Astrocyte (in vitro differentiated cells and primary cell): ENCODE results near the gene ROBO3. TPM values are rescaled to one million over a fixed set of nuclear protein-coding genes. Genes with fewer than 3 reads are reported as not detected.

Experiments
- DNase-seq: peaks from one replicate; pipeline ENCODE4 v3.0.0-alpha.2; 2010; ENCODE audit warnings: low read depth
- FAIRE-seq: peaks from 2 replicates; lab custom pipeline; 2011; peaks lifted over from hg19 to GRCh38; lab: Jason Lieb, UNC
- H2AFZ ChIP-seq: 2 replicates; pipeline ENCODE4 v1.6.0; 2012; ENCODE audit warnings: low read depth, low read length, inconsistent platforms
- H3K27ac ChIP-seq: 2 replicates; pipeline ENCODE4 v1.5.1; 2011; ENCODE audit warnings: low read depth, low read length, inconsistent platforms
- H3K27me3 ChIP-seq: 2 replicates; pipeline ENCODE4 v1.6.0; 2011; ENCODE audit warnings: low read length, inconsistent platforms; ENCODE audit not compliant: insufficient read depth
- H3K36me3 ChIP-seq: 2 replicates; pipeline ENCODE4 v1.5.1; 2011; ENCODE audit warnings: low read length, inconsistent platforms; ENCODE audit not compliant: insufficient read depth
- H3K4me1 ChIP-seq: 2 replicates; pipeline ENCODE4 v1.5.1; 2011; ENCODE audit warnings: low read length, inconsistent platforms; ENCODE audit not compliant: insufficient read depth
- H3K4me2 ChIP-seq: 2 replicates; pipeline ENCODE4 v1.6.0; 2012; ENCODE audit warnings: low read length, inconsistent platforms
- H3K4me3 ChIP-seq: 2 replicates; pipeline ENCODE4 v1.5.1; 2011; ENCODE audit warnings: low read depth, mild to moderate bottlenecking, low read length, inconsistent platforms; ENCODE audit not compliant: insufficient read depth
- H3K79me2 ChIP-seq: 2 replicates; pipeline ENCODE4 v1.6.0; 2012; ENCODE audit warnings: mild to moderate bottlenecking, low read length, inconsistent platforms; ENCODE audit not compliant: insufficient read depth
- H3K9ac ChIP-seq: 2 replicates; pipeline ENCODE4 v1.6.0; 2012; ENCODE audit warnings: mild to moderate bottlenecking, low read length, inconsistent platforms
- H3K9me3 ChIP-seq: 2 replicates; pipeline ENCODE4 v1.5.1; 2012; ENCODE audit warnings: low read depth, mild to moderate bottlenecking, low read length, inconsistent platforms; ENCODE audit not compliant: insufficient read depth
- H4K20me1 ChIP-seq: 2 replicates; pipeline ENCODE4 v1.6.0; 2012; ENCODE audit warnings: low read length, inconsistent platforms; ENCODE audit not compliant: insufficient read depth
- H3K27ac Mint-ChIP-seq: one replicate; pipeline ENCODE4 v1.8.0; 2021; ENCODE audit warnings: mild to moderate bottlenecking, mixed read lengths; ENCODE audit not compliant: unreplicated experiment
- H3K27me3 Mint-ChIP-seq: one replicate; pipeline ENCODE4 v1.8.0; 2021; ENCODE audit warnings: low read depth, mixed read lengths; ENCODE audit not compliant: unreplicated experiment
- H3K36me3 Mint-ChIP-seq: one replicate; pipeline ENCODE4 v1.8.0; 2021; ENCODE audit warnings: low read depth, mixed read lengths; ENCODE audit not compliant: unreplicated experiment
- H3K4me1 Mint-ChIP-seq: one replicate; pipeline ENCODE4 v1.8.0; 2021; ENCODE audit warnings: low read depth, mixed read lengths; ENCODE audit not compliant: unreplicated experiment
- H3K4me3 Mint-ChIP-seq: one replicate; pipeline ENCODE4 v1.8.0; 2021; ENCODE audit warnings: mild to moderate bottlenecking, moderate library complexity, mixed read lengths; ENCODE audit not compliant: unreplicated experiment
- H3K9me3 Mint-ChIP-seq: one replicate; pipeline ENCODE4 v1.8.0; 2021; ENCODE audit warnings: mild to moderate bottlenecking, mixed read lengths; ENCODE audit not compliant: unreplicated experiment
- EZH2 ChIP-seq: IDR thresholded peaks from 2 replicates; pipeline ENCODE4 v1.6.1; 2012; ENCODE audit warnings: mild to moderate bottlenecking, low read length, inconsistent platforms; ENCODE audit not compliant: insufficient read depth
- total RNA-seq: library from RNA; stranded (reverse); gene quantifications from 2 replicates; pipeline ENCODE4 v1.2.1, GENCODE V29; 2021
- TF ChIP-seq, protein P1 (sequence below): IDR thresholded peaks from 2 replicates; pipeline ENCODE4 v1.5.1; 2011; ENCODE audit warnings: low read depth, mild to moderate bottlenecking, inconsistent platforms, low read length, moderate library complexity; ENCODE audit not compliant: insufficient read depth

ROBO3 gene
- total RNA-seq, 1 donor from 2014 or later: 12.9 TPM

DNA sequence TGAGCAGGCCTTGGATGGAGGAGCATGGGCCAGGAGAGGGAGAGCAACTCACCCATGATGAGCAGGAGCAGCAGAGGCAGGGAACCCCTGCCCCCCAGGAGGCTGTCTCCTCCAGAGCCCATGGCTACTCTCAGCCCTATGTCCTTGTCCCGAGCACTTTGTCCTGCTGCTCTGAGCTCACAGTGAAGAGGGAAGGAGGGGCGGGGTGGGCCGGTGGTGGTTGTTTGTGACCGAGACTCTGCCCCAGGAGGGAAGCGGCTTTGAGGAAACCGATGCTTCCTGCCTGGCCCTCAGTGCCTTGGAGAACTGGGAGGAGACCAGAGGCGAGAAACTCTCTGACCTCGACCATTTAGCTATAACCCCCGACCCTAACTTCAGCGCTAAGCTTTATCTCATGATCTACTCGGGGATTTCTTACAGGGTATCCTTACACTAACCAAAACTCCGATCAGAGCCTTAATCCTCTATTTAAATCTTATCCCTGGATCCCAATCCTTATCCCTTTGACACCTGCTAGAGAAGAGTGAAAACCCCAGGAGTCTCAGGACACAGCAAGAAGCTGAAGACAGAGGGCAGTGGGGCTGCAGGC lies 32.5 kb downstream of the ROBO3 start, which contains the start of gene ROBO4:
TSS of gene ROBO4 (minus strand) at position 192 of the 589 bp plus-strand sequence. CDS start at position 122, 70 bp downstream.
- H4K20me1 ChIP-seq: no peaks in the 10 kb centered on the region
- H3K4me2 ChIP-seq: peak within 1 kb of the TSS; percentile 77
- H3K9me3 Mint-ChIP-seq: peaks cover 2% of the 10 kb centered on the region
- FAIRE-seq: no peak
- TF ChIP-seq, protein P1, sequence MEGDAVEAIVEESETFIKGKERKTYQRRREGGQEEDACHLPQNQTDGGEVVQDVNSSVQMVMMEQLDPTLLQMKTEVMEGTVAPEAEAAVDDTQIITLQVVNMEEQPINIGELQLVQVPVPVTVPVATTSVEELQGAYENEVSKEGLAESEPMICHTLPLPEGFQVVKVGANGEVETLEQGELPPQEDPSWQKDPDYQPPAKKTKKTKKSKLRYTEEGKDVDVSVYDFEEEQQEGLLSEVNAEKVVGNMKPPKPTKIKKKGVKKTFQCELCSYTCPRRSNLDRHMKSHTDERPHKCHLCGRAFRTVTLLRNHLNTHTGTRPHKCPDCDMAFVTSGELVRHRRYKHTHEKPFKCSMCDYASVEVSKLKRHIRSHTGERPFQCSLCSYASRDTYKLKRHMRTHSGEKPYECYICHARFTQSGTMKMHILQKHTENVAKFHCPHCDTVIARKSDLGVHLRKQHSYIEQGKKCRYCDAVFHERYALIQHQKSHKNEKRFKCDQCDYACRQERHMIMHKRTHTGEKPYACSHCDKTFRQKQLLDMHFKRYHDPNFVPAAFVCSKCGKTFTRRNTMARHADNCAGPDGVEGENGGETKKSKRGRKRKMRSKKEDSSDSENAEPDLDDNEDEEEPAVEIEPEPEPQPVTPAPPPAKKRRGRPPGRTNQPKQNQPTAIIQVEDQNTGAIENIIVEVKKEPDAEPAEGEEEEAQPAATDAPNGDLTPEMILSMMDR: no peak
- TF ChIP-seq EZH2: no peak
- peaks cover 26% of the 10 kb centered on the region for H3K27me3 Mint-ChIP-seq
- peaks cover 50% of the 10 kb centered on the region for H3K4me1 ChIP-seq
- no peaks in the 10 kb centered on the region for H3K27me3 ChIP-seq
- H3K79me2 ChIP-seq: no peaks in the 10 kb centered on the region
- peak within 1 kb of the TSS; percentile 27 for H3K4me3 Mint-ChIP-seq
- DNase-seq: no peak
- H3K36me3 Mint-ChIP-seq: no peaks in the 10 kb centered on the region
- H3K4me1 Mint-ChIP-seq: peaks cover 30% of the 10 kb centered on the region
- H2AFZ ChIP-seq: peak within 1 kb of the TSS; percentile 61
- H3K9ac ChIP-seq: peak within 1 kb of the TSS; percentile 65
- H3K36me3 ChIP-seq: no peaks in the 10 kb centered on the region
- H3K9me3 ChIP-seq: no peaks in the 10 kb centered on the region
- H3K4me3 ChIP-seq: no peak within 1 kb of the TSS
- peak within 1 kb of the TSS; percentile 94 for H3K27ac Mint-ChIP-seq
- H3K27ac ChIP-seq: peak within 1 kb of the TSS; percentile 89

GRCh38 chr11:124898263-124898680 lies 33.0 kb downstream of the ROBO3 start:
- Mint-ChIP-seq H3K27me3 (peaks cover 21% of the 10 kb centered on the region), H3K36me3 (no peaks in the 10 kb centered on the region), H3K9me3 (peaks cover 2% of the 10 kb centered on the region), H3K4me3 (peak overlapping the region; percentile 27), H3K27ac (peak overlapping the region; percentile 94), H3K4me1 (peaks cover 30% of the 10 kb centered on the region)
- FAIRE-seq: peak; percentile 97
- peak overlapping the region; percentile 77 for H3K4me2 ChIP-seq
- no peaks in the 10 kb centered on the region for H3K27me3 ChIP-seq
- no peak overlapping the region for H3K4me3 ChIP-seq
- H3K36me3 ChIP-seq: no peaks in the 10 kb centered on the region
- H2AFZ ChIP-seq: peak overlapping the region; percentile 61
- H3K79me2 ChIP-seq: no peaks in the 10 kb centered on the region
- peak overlapping the region; percentile 89 for H3K27ac ChIP-seq
- no peaks in the 10 kb centered on the region for H4K20me1 ChIP-seq
- no peaks in the 10 kb centered on the region for H3K9me3 ChIP-seq
- peaks cover 50% of the 10 kb centered on the region for H3K4me1 ChIP-seq
- DNase-seq: peak; percentile 92
- H3K9ac ChIP-seq: peak overlapping the region; percentile 65
- TF ChIP-seq EZH2: no peak
- TF ChIP-seq, protein P1: no peak

- no peak for TF ChIP-seq EZH2
- TF ChIP-seq, protein P1: no peak
- H3K9ac ChIP-seq: peak overlapping the region; percentile 65
- Mint-ChIP-seq H3K27ac (peak overlapping the region; percentile 94), H3K4me1 (peaks cover 30% of the 10 kb centered on the region), H3K36me3 (no peaks in the 10 kb centered on the region), H3K27me3 (peaks cover 17% of the 10 kb centered on the region), H3K4me3 (peak overlapping the region; percentile 65), H3K9me3 (peaks cover 2% of the 10 kb centered on the region)
- H3K4me1 ChIP-seq: peaks cover 50% of the 10 kb centered on the region
- H3K36me3 ChIP-seq: no peaks in the 10 kb centered on the region
- no peaks in the 10 kb centered on the region for H3K79me2 ChIP-seq
- no peaks in the 10 kb centered on the region for H3K9me3 ChIP-seq
- peak overlapping the region; percentile 61 for H2AFZ ChIP-seq
- H3K4me3 ChIP-seq: no peak overlapping the region
- no peak for DNase-seq
- no peak for FAIRE-seq
- H3K4me2 ChIP-seq: peak overlapping the region; percentile 77
- H4K20me1 ChIP-seq: no peaks in the 10 kb centered on the region
- H3K27me3 ChIP-seq: no peaks in the 10 kb centered on the region
- peak overlapping the region; percentile 89 for H3K27ac ChIP-seq
Observed at GRCh38 chr11:124898711-124899110, 33.5 kb downstream of the ROBO3 start.
